Skeletal muscle satellite cell (primary cell): ENCODE data around the gene GJA5.

ENCODE experiments used
- H3K27me3 ChIP-seq: 2 replicates; pipeline ENCODE4 v1.7.0; 2013; ENCODE audit warnings: low read length; ENCODE audit not compliant: control insufficient read depth, insufficient read depth
- H3K36me3 ChIP-seq: 2 replicates; pipeline ENCODE4 v1.7.0; 2013; ENCODE audit warnings: mild to moderate bottlenecking, control low read depth, low read length; ENCODE audit not compliant: insufficient read depth
- H3K4me1 ChIP-seq: 2 replicates; pipeline ENCODE4 v1.7.0; 2013; ENCODE audit warnings: low read length; ENCODE audit not compliant: control insufficient read depth, insufficient read depth
- H3K4me2 ChIP-seq: 2 replicates; pipeline ENCODE4 v1.7.0; 2013; ENCODE audit warnings: mild to moderate bottlenecking, low read length
- H3K4me3 ChIP-seq: 2 replicates; pipeline ENCODE4 v1.7.0; 2013; ENCODE audit warnings: low read length
- H3K9ac ChIP-seq: 2 replicates; pipeline ENCODE4 v1.7.0; 2013; ENCODE audit warnings: mild to moderate bottlenecking, low read depth, low read length, moderate library complexity
- H3K9me3 ChIP-seq: replicated peaks from 2 replicates; pipeline ENCODE4 v1.7.0; 2013; ENCODE audit warnings: mild to moderate bottlenecking, control low read depth, low read length

Gene GJA5

DNA sequence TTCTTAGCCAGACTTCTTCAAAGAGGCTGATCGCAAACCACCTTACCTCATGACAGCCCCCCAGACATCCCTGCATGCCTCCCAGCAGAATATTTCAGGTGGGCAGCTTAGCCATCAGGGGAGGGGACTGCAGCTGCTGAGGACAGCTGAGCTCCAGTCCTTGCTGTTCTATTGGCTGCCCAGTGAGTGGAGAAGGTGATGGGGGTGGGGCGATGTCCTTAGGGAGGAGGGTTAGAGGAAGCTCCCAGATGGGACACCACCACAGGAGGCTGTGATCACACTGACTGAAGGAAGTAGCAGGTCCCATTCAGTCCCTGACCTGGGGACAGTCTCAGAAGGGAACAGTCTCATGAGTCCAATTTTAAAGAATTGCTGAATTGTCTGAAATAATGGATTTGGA lies 38.3 kb downstream of the GJA5 start:
- no peaks in the 10 kb centered on the region for H3K36me3 ChIP-seq
- H3K4me2 ChIP-seq = no peak overlapping the region
- peaks cover 22% of the 10 kb centered on the region for H3K27me3 ChIP-seq
- H3K9me3 ChIP-seq = no peaks in the 10 kb centered on the region
- H3K4me1 ChIP-seq = no peaks in the 10 kb centered on the region
- H3K4me3 ChIP-seq = no peak overlapping the region
- no peak overlapping the region for H3K9ac ChIP-seq

DNA sequence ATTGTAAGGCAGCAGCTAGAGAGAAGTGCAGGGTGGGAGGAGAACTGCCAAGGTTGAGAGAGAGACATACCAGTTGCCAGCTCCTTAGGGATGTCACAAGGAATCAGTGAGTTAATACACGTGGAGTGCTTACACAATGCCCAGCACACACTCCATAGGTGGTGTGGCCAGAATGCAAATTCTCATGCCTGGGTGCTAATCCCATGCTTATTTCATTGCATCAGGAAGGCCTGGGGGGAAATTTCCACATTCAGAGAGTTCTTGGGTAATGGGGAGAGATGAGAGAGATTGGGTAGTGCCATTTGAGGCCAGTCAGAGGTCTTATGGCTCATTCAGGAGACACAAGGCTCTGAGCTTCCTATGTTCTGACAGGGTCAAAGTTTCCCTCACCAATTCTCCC lies 38.7 kb downstream of the GJA5 start:
- Histone ChIP-seq H3K4me1 (no peaks in the 10 kb centered on the region), H3K36me3 (no peaks in the 10 kb centered on the region), H3K9me3 (no peaks in the 10 kb centered on the region), H3K9ac (no peak overlapping the region), H3K4me2 (no peak overlapping the region), H3K4me3 (no peak overlapping the region), H3K27me3 (peaks cover 22% of the 10 kb centered on the region)

DNA sequence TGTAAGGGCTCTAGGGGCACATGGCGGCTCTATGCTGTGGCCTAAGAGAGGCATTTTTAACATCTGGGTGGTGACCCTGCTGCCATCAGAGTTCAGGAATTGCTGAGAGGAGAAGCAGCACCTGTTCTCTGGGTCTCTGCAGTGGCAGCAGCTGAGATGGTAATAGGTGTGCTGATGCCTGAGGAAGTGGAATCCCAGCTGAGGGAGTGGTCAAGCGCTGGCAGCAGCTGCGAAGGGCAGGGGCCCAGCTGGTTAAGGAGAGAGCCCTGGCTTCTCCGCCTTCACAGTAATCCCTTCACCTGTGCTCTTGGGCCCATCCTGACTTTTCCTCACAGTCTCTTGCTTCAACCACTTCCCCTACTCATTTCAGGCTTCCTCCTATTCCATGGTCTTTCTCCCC lies 39.8 kb downstream of the GJA5 start:
- Histone ChIP-seq H3K4me2 (no peak overlapping the region), H3K4me3 (no peak overlapping the region), H3K36me3 (no peaks in the 10 kb centered on the region), H3K27me3 (peaks cover 18% of the 10 kb centered on the region), H3K9me3 (no peaks in the 10 kb centered on the region), H3K4me1 (no peaks in the 10 kb centered on the region), H3K9ac (no peak overlapping the region)

DNA sequence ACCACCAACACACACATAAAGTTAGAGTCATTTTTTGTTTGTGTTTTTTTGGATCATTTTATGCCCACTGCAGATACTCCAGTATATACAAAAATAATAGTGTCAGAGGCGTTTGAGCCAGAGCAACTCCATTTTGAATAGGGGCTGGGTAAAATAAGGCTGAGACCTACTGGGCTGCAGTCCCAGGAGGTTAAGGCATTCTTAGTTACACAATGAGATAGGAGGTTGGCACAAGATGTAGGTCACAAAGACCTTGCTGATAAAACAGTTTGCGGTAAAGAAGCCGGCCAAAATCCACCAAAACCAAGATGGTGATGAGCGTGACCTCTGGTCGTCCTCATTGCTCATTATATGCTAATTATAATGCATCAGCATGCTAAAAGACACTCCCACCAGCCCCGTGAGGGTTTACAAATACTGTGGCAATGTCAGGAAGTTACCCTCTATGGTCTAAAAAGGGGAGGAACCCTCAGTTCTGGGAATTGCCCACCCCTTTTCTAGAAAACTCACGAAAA lies 40.6 kb downstream of the GJA5 start:
- Histone ChIP-seq H3K4me1 (no peaks in the 10 kb centered on the region), H3K9me3 (no peaks in the 10 kb centered on the region), H3K36me3 (no peaks in the 10 kb centered on the region), H3K4me3 (no peak overlapping the region), H3K4me2 (no peak overlapping the region), H3K27me3 (peaks cover 22% of the 10 kb centered on the region), H3K9ac (no peak overlapping the region)

DNA sequence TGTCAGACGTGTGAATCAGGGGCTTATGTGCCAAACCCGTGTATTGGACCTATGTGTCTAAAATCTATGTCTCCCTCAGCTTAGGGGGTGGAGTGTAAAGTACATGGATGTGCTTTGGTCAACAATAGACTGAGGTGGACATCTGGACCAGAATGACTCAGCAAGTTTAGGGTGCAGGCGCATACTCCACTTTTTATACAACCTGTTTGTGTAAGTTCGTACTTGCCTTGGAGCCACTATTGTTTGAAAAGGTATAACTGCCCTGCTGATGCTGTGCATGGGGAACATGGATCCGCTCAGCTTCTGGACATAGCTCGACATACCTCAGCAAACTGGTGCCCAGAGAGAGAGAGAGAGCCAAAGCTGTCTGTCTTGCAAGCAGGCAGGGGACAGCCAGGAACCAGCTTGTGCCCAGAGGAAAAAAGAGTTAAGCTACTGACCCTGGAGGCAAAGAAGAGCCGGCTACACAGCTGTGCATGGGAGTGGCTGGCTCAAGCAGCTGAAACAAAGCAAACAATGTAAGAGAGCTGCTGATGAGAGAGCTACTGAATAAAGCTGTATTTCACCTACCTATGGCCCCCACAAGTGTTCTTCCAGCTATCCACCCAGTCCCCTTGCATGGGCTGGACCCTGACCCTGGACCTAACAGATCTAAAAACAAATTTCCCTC lies 41.2 kb downstream of the GJA5 start:
- Histone ChIP-seq H3K9ac (no peak overlapping the region), H3K4me3 (no peak overlapping the region), H3K4me2 (no peak overlapping the region), H3K36me3 (no peaks in the 10 kb centered on the region), H3K9me3 (no peaks in the 10 kb centered on the region), H3K4me1 (no peaks in the 10 kb centered on the region), H3K27me3 (peaks cover 28% of the 10 kb centered on the region)

DNA sequence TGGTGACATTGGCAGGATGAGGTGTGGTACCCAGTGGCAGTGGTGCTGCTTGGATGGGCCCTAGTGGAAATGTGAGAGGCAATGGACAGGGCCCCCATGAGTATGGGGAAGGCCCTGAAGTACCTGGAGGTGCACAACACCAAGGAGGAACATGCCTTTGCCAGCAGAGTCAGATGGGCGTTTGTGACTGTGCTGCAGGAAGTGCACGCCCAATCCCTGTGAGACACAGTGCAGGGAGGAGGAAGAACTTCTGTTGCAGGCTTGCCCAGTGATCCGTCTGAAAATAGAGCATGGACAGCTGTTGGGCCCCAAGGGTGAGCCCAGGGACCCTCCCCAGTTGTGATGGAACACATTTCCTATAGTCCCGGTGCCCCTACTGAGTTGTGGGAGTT lies 42.7 kb downstream of the GJA5 start:
- Histone ChIP-seq H3K27me3 (peaks cover 23% of the 10 kb centered on the region), H3K9me3 (no peaks in the 10 kb centered on the region), H3K4me2 (no peak overlapping the region), H3K9ac (no peak overlapping the region), H3K4me1 (no peaks in the 10 kb centered on the region), H3K36me3 (no peaks in the 10 kb centered on the region), H3K4me3 (no peak overlapping the region)

DNA sequence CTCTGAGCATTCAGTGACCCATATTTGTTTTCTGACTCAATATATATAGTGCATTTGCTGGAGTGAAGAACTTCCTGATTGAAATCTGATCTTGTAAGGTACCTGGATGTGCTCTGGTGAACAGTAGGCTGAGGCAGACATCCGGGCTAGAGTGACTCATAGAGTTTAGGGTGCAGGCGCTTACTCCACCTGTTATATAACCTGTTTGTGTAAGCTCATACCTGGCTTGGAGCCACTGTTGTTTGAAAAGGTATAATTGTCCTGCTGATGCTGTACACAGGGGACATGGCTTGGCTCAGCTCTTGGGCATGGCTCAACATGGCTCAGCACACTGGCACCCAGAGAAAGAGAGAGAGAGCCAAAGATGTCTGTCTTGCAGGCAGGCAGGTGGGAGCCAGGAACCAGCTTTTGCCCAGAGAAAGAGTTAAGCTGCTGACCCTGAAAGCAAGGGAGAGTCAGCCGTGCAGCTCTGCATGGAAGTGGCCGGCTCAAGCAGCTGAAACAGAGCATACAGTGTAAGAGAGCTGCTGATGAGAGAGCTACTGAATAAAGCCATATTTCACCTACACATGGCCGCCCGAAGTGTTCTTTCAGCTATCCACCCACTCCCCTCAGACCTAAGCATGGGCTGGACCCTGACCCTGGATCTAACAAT lies 43.2 kb downstream of the GJA5 start:
- peaks cover 23% of the 10 kb centered on the region for H3K27me3 ChIP-seq
- H3K4me2 ChIP-seq = no peak overlapping the region
- no peak overlapping the region for H3K9ac ChIP-seq
- no peaks in the 10 kb centered on the region for H3K9me3 ChIP-seq
- H3K4me1 ChIP-seq = no peaks in the 10 kb centered on the region
- H3K36me3 ChIP-seq = no peaks in the 10 kb centered on the region
- no peak overlapping the region for H3K4me3 ChIP-seq

DNA sequence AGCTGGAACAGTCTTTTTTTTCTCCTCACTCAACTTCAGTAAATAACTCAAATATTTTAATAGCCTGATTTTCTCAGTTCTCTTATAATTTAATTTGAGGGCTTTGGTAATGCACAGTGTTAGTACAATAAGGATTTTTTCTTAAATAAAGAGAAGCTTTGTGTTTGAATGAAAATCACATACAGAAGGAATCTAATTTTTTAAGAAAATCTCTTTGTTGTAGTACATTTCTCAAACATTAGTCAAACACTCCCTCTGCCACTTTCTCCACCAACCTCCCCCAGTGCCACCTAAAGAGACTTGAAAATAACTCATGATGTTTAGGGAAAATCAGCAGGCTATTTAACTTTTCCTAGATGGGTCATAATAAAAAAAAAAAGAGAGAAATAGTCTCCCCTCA lies 47.8 kb downstream of the GJA5 start:
- no peaks in the 10 kb centered on the region for H3K9me3 ChIP-seq
- H3K36me3 ChIP-seq = no peaks in the 10 kb centered on the region
- H3K4me2 ChIP-seq = no peak overlapping the region
- no peaks in the 10 kb centered on the region for H3K4me1 ChIP-seq
- H3K27me3 ChIP-seq = peaks cover 13% of the 10 kb centered on the region
- no peak overlapping the region for H3K9ac ChIP-seq
- no peak overlapping the region for H3K4me3 ChIP-seq
